ENCODE data around the gene TIFAB.

The TIFAB gene

DNA sequence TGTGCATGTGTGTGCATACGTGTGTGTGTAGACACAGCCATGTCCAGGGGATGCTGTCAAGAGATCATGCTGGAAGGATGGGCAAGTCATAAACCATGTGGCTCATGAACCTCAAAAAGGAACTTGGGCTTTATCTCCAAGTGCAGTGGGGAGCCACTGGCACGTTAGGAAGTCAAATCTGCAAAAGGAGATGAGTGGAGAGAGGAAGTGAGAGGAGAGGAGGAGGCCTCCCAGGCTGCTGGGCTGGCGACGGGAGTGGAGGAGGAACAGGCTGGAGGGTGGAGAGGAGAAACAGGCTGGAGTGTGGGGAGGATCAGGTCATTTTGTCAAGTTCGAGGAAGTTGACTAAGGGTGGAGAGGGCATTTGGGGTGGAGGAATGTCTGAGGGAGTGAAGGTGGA, 29.2 kb upstream of the TIFAB start:
- DNase-seq: no peak

DNA sequence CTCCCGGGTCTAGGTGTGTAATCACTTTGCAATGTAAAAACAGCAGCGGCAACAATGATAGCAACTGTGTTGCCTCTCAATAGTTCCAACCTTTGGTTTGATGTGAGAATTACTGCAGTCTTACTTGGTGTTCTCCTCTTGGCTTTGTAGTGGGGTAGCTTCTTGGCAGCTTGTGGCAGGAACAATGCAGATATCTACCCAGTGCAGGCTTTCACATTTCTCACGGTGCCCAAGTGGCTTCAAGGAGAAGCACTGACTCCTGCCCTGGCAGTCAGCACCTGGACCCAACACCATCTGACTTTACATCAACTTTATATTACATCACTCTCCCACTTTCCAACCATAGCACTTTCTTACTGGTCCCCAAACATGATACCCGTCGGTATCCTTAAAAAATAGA, 28.4 kb upstream of the TIFAB start:
- no peak for DNase-seq

DNA sequence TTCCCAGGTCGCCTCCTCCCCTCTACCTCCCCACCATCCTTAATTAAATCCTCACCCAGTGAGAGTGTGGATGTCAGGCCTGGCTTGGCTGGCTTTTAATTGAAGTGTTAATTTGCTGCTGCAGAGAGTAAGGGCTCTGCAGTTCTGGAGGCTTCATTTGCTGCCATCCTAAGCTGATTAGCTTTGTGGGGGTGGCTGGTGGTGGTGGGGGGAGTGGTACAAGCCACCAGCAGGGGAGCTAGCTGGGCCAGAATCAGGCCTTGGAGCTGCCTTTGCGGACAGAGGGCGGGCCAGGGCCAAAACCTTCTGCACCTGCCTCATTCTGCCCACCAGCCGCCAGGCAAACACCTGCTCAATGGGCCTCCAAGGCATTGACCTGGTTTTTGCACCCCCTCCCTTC, 26.8 kb upstream of the TIFAB start:
- DNase-seq: no peak

DNA sequence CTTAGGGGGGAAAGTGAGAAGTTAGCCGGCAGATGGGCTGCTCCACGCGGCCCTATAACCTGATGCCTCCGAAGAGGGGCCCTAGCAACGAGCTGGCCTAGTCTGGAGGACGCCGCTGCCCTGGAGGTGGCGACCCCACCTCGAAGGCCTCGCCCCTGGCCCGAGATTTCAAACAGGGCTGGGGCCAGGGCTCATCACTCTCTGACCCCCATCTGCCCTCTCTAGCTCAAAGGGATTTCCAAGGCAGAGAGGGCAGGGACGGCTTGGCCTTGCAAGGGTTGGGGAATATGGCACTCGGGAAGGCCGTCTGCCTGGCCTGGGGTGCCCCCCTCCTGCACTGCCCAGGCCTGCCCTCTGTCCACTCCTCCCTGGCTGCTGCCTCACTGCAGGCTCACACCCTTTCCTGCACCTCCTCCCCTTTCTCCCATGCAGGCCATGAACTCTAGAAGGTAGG, 25.5 kb upstream of the TIFAB start:
- DNase-seq: no peak

DNA sequence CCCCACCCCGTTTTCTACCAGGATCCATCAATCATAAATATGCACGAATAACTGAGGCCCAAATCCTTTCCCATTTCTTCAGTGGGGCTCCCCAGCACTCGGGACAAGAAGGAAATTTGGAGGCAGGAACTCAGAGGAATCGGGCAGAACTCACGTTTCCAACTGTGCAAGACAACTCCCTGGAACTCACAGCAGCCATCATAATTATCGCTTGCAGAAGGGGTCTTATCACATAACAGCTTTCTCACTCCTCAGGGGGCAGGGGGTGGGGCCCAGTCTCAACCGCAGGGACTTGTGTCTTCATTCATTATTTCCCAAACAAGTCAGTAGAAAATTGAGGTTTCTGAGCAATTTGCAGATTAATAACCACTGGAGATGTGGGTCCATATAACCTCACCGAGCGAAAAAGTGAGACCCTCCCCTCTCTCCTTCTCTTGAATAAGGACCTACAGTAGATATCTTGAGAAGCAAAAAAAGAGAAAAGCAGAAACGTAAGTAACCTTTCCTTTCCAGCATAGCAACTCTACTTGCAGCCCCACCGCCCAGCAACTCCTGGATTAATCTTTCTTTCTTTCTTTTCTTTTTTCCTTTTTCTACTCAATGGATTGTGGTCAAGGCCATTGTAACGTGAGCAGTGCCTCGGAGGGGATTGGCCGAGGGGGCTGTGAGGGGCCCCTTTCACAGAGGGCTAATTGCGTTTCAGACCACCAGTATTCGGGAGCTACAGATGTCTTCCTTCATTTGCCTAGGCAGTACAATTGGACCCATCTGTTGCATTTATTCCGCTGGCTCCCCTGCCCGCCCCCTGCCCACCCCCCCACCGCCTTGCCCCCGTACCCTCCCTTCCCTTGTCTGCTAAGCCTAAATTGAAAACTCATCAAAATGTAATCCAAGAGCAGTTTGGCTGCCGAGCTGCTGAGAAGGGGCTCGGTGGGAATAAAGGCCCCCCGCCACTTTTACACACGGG, 24.7 kb upstream of the TIFAB start:
- no peak for DNase-seq

DNA sequence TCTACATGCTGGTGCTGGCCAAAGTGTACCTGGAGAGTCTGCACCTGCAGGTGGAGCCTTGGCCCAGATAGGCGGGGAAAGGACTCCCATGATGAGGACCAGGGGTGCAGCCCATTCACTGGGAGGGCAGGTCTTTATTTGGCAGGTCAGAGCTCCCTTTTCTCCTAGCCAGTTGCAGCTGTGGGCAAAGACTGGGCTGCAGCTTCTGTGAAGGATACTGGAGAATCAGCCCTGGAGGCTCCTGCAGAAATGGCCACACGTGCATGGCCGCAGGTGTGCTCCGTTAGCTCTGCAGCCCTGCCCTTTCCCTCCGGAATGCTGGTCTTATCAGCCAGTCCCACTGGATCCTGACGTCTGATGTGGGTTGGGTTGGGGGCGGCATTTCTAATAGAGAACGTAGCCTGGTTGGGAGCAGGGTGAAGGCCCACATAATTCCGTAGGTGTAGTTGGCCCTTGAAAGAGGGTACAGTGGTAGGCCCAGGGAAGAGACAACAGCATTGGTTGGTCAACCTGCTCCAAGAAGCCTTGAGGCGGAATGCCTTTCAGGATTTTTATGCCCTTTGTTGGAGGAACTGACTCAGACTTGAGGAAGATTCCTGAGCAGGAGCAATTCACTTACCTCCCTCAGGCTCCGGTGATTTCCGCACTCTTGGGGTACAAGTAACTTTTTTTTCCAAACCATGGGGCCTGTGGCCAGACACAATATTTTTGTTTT, 22.0 kb upstream of the TIFAB start:
- no peak for DNase-seq

DNA sequence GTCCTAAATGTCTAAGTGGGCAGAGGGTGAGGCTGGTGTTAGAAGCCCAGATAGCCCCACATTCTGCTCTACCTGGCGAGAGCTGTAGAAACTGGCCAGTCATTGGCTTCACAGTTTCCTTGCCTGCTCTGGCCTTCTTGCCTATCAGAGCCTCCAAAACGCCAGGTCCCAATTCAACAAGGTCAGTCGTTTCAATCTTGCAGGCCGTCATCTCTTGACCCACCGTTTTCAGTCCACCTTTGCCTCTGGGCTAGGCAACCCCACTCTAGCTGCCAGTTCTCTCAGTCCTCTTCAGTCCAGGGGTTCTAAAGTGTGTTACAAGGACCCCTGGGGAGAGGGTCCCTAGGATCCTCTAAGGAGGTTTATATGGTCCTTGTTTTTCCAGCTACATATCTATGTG, 20.0 kb upstream of the TIFAB start:
- DNase-seq: no peak

DNA sequence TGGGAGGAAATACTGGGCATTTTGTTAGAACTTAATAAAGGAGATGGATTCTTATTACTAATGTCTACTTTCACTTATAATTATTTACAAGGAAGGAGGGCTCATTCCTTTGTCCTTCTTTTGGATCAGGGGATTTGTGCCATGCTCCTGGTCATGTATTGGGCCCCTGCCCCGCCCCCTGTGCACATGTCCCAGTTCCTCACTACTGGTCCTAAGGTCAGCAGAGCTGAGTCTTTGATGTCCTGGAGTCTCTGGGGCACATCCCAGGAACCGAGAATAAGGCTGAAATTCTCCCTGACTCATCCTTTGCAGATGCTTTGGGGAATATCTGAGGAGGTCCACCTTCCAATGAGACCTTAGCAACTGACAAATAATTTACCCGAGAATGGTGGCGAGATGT, 19.6 kb upstream of the TIFAB start:
- DNase-seq: no peak

DNA sequence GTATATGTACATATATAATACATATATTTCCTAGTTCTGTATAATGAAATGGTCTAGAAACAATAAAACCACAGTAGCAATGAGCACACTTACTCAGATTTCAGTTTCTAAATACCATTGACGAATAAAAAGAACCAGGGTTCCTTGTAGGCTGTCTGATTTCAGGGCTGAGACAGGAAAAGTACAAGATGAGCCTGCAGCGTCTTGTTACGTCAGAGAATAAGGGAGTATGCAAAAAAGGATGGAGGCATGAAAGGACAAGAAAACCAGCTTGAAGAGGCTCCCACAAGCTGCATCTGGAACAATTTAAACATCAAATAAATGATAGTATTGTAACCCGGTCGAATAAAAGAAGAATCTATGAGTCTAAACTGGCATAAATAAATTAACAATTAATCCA, 17.8 kb upstream of the TIFAB start:
- no peak for DNase-seq

DNA sequence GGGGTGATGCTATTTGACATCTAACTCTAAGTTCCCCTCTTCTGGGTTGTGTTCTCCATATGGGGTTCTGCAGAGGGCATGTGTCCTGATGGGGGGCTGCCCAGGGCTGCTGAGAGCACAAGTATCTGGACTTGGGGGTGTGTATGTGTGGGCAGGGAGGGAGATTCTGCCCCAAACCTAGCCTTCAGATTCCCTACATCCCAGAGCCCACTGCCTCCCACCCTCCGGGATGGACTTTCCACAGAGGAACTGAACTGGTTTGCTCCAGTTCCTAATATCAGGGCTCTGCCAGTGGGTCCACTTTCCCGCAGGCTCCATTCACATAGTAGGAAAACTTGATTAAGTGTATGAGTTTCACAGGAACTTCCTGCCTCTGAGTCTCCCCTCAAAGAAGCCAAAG, 16.4 kb upstream of the TIFAB start:
- DNase-seq: no peak

DNA sequence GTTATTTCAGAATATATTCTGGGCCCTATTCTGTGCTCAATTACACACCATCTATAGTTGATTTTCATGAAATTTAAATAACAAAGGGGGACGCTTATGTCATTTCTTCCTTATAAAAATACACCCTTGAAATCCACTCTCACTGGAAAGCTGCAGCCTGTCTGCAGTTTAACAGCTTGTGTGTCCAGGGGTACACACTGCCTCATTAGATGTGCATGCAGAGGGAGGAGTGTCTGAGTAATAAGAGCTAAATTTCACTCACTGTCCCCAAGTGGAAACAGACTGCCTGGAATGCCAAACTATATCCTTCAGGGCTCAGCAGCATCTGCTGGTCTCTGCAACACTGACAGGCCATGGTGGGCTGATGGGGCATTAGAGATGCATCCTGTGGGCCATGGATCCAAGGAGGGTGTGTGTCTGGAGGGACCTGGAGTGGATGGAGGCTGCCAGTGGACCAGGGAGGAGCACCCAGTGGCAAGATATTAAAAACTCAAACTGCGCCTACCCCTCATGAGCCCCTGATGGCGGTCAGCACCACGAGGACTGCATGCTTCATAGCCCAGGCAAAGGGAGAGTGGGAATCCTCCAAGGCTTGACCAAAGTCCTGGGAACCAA, 15.8 kb upstream of the TIFAB start:
- DNase-seq: no peak

DNA sequence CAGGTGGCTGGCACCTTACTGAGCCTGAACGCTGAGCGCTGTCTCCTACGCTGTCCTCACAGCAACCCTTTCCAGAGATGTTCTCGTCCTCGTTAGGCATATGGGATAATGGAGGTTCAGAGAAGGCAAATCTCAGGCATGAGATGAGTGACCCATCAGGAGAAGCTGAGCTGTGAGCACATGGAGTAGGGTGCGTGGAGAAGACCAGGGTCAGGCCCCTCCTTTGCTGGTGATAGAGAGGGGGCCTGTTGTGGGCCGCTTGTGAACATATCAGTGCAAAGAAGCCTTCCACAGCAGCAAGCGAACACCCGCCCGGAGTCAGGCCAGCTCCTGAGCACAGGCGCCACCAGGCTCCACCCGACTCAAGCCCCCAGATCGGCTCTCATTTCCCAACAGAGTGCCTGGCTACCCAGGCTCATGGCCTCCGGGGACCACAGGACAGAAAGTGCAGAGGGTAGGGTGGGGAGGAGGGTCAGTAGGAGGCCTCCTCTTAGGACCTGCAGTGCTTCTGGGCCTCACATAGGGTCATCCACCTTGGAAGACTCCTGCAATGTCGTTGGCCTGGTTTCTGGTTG, 15.0 kb upstream of the TIFAB start:
- DNase-seq: no peak

DNA sequence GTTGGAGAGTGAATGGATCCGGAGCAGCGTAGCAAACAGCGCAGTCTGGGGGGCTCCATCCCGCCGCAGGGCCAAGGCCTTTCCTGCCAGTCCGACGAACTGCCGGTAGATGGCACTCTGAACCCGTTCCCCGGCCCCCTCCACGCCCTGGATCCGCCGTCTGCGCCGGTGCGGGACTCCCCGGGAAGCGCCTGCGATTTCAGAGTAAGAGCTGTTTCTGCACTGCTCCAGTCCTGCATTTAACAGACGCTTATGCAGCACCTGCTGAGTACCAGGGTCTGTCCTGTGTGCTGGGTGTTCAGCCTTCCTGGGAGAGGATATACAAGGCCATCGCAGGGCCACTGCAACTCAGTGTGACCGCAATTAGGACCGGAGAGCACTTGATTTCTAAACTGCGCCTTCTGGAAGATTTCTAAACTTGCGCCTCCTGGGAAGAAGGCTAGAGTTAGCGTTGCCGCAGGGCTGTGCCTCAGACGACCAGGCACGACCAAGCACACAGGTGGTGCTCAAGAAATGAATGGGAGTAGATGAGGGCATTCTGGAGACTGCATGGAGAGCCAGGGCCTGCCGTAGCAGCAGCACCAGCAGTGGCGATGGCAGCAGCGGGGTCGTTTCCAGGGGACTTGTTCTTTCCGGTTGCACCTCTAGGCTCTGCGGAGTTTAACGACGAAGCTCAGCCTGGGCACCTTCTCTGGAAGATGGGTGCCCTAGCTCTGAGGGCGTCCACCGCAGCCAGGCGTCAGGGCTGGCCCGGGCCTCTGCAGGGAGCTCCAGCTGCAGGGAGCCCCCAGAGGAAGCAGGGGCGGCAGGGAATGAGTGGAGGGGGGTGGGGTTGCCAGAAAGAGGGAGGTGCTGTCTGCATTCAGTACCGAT, 14.3 kb upstream of the TIFAB start:
- DNase-seq: peak; percentile 13 to 35 (median 17)

DNA sequence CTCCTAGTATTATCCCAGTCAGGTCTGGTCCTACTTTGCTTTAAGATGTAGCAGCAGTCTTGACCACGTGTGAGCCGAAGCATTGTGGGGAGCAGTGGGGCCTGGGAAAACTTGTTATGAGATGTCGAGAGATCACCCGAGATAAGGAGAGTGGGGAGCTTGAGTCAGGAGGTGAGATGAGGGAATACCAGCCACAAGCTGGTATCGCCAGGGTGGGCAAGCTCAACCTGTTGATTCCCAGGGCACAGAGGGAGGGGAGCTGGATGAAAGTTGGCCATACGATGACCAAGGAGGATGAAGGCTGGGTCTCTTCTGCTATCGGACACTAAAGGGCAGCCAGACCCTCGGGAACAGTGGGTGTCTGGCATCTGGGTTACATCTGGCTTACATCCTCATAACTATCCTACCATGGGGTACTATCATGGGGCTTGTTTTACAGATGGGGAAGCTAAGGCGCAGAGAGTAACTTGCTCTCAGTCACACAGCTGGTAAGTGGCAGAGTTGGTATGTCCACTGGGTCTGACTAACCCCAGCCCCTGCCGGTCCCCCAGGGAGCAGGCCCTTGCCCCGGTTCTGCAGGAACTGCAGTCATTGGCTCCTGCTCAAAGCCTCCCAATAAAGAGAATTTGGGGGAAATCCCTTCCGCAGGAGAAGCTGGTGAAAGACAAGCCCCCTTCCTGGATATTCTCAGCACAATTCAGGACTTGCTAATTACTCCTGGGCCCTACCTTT, 13.4 kb upstream of the TIFAB start:
- DNase-seq: no peak

DNA sequence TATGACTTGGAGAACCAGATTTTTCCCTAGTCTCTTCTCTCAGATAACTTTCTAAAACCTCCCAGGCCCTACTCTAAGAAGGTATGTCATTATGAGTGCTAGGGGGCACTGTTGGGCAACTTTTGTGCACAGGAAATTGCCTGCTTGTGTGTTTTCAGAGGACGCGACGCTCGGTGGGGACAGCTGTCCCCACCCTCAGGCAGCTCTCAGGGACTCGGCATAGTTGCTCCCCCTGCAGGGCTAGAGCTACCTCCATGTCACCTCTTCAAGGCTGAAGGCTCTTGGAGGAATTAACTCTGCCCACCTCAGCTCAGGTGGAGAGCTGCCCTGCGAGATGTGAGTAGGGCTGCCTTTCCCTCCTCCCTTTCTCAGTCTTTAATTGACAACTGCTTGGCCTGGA, 10.2 kb upstream of the TIFAB start:
- DNase-seq: no peak

DNA sequence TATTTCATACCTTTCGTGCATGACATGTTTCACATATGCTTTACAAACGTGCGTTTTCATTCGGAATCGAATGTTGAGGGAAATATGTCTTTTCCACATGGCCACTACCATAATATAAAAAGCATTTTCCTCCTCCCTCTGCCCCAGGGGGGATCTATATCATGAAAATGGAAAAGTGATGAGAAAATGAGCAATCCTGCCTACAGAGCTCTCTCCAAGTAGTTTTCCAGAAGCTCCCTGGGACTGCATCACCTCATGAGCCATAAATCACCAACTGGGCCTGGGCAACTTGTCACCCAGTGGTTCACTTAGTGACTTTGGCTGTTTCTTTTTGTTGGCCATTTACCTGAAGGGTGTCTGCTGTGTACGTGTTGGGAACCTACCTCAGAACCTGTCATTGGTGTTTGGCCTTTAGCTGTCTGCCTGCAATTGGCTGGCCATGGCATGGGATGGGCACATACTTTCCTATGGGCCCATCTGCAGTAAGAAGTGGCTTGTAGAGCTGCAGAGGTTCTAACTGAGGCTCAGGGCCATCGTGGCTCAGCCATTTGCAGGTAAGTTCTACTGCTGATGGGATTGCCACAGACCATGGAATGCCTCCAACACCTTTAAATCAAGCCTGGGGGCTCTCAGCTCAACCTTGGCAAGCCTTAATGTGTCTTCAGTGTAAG, 9.5 kb upstream of the TIFAB start:
- DNase-seq: no peak

DNA sequence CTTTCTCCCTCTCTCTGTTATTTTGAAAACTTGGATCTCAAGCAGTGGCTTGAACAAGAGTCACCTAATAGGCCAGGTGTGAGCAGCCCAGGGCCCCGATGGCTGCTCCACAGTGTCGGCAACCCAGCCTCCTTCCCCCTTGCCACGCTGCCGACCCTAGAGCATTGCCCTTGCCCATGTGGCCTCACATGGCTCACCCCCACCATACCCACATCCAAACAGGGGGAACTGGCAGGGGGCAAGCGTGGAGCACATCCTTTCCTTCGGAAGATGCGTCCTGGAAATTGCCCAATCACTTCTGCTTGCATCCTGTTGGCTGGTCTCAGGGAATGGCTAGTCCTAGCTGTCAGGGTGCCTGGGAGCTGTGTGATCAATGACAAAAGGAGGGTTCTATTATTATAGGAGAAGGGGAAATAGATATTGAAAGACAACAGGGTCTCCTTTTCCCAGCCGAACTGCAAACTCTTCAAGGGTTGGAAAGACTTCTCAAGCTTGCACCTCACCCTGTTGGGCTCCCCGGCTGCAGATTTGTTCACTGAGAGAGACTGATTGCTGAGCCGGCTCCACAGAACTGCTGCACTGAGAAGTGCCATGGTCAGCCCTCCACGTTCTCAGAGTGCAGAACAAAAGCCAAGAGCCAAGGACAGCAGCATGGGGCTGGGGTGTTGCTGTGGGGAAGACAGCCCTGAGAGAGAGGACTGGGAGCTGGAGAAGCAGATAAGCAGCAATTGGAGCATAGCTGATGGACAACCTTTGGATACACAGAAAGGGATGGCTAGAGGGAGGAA, 8.3 kb upstream of the TIFAB start:
- DNase-seq: no peak

DNA sequence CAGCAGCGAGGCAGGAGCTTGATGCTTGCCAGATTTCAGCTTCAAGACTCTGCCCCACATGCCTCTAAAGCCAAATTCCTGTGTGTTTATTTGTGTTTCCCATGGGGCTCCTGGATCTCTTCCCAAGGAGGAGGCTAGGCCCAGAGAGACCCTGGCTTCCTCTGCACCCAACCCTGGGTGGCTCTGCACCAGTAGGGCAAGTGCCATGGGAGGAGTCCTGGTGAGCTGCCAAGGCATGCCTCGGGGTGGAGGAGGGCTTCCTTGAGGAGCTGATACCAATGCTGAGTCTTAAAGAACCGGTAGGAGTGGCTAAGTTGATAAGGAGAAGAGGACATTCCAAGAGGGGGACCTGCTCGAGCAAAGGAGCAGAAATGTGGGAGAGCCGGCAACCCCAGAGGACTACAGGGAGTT, 6.8 kb upstream of the TIFAB start:
- no peak for DNase-seq

DNA sequence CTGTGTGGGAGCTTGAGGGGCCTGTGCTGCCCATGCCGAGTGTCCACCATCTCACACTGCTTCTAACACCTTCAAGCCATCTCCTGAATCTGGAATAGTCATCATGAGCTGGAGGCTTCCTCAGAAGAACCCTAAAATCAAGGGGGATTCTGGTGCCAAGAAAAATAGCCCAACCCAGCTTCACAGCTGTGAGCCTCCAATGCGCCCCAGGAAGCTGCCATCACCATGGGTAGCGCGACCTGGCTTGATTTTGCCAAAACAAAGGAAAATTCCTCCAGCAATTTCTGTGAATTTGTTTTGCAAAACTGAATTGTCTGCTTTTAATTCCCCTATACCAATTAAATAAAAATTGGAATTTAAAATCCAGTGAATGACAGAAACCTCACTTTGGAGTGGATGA, 6.2 kb upstream of the TIFAB start:
- DNase-seq: no peak

DNA sequence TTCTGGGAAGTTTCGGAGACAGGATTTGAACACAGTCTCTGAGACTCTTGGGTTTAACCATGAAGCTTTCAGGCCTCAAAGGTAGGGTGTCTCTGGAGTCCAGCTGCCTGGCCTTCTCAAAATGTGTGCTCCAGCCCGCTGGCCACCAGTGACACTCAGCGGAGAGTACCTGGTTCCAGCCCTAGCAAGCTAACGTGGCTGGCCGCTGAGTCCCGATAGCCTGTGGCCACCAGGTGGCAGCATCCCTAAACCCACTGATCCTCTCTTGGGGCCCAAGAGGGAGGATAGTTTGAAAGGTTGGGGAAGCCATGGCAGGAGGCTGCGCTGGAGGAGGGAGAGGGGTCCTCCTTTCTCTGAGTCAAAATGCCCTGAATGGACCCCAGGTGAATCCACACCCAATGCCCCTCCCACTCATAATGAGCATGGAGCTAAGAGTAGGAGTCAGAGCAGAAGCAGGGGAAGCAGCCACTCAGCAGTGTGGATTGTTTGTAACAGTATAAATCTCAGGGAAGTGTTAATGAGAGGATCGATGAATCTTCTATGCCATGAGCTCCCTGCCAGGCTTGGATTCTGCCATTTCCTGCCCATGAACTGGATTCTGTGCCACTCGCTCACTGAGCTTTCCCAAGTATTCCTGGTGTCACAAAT, 5.4 kb upstream of the TIFAB start:
- DNase-seq: peak in 3 of 4 experiments; percentile 8 to 25 (median 9)

All from activated CD4-positive, CD25-positive, alpha-beta regulatory T cell (primary cell).